Colonic mucosa (tissue), 4 donors: Measurements from ENCODE around the gene ZDHHC9. TPM values are rescaled to one million over a fixed set of nuclear protein-coding genes. Genes with fewer than 3 reads are reported as not detected.

Experiments
- DNase-seq: peaks from one replicate; pipeline ENCODE4 v3.0.0-alpha.2; 2020
- H3K27ac ChIP-seq: fragments of 200-600 bp; one replicate; pipeline ENCODE4 v1.8.0; 2021
- H3K27me3 ChIP-seq: fragments of 200-600 bp; one replicate; pipeline ENCODE4 v1.8.0; 2021
- H3K36me3 ChIP-seq: fragments of 200-600 bp; one replicate; pipeline ENCODE4 v1.8.0; 2021
- H3K4me1 ChIP-seq: fragments of 200-600 bp; one replicate; pipeline ENCODE4 v1.8.0; 2021; ENCODE audit warnings: mild to moderate bottlenecking
- H3K4me3 ChIP-seq: fragments of 200-600 bp; one replicate; pipeline ENCODE4 v1.8.0; 2021
- H3K9ac ChIP-seq, 2 donors: one replicate each; pipeline ENCODE4 v1.7.0; 2013; ENCODE audit warnings: control low read depth in 2 of 2, low read depth in 2 of 2, low read length in 2 of 2
- H3K9me3 ChIP-seq: fragments of 200-600 bp; one replicate; pipeline ENCODE4 v1.8.0; 2021
- intact Hi-C: fragments of 100-400 bp; cut with DNase I; formaldehyde crosslinking; loops from one replicate; pipeline ENCODE4 v1.14.1; 2022
- total RNA-seq, 2 donors: library from RNA; stranded (reverse); fragmentation: NEBNext Ultra II Directional in 1 of 2; extraction: Animal tissue kit (Norgen Biotek cat#: 25700) in 1 of 2; gene quantifications; one replicate each; pipeline ENCODE4 v1.2.1, GENCODE V29; 2021
- TF ChIP-seq, protein P1 (sequence below): fragments of 200-600 bp; IDR thresholded peaks from one replicate; pipeline ENCODE4 v1.8.0; 2022; ENCODE audit warnings: antibody characterized with exemption, mild to moderate bottlenecking
- donor health status: healthy.
- donor health status: DM: no; HTN: no; CAD: no.
- donor health status: DM: no; HTN: no; CAD: no.

The ZDHHC9 gene
- total RNA-seq, 2 donors from 2014 or later, result 39.5 to 41.5 TPM

DNA sequence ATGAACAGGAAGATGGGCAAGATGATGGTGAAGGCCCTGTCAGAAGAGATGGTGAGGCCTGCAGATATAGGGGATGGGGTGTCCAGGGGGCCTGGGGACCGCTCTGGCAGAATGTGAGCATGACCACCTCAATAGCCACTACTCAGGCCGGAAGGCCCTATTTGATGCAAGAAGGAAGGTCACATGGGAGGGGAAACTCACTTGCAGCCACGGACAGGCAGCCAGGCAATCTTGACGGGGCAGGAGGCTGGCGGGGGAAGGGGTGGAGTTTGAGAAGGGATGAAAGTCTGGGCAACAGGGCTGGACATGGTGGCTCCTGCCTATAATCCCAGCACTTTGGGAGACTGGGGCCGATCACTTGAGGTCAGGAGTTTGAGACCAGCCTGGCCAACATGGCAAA, 55.2 kb downstream of the ZDHHC9 start:
- no peaks in the 10 kb centered on the region for H3K36me3 ChIP-seq

DNA sequence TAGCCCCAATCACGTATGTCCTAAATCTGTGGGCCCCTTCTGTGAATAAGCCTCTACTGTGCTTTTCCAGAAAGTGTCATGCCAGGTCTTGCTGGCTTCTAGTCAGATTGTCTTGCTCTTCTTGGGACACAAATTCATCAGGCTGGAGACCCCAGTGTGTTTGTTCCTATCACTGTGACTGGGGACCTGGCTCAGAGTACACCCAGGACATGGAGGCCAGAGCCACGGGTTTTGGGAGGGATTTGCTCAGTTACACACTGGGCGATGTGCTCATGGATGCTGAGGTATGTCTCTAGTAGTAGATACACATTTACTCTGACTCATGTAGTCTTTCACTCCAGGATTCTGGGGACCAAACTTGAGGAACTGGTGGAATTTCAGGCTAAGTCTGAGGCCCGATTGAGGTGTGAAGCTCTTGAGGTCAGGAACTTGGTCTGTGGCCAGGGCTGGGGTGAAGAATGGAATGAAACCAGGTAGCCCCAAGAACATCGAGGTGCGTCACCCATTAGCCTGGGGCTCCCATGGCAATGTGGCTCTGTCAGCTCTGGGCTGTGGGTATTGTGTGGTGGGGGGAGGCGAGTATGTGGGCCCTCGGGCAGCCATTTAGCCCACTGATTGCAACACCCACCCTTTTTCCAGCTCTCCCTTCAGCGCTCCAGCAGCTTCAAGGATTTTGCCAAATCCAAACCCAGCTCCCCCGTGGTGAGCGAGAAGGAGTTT, 56.2 kb downstream of the ZDHHC9 start:
- intact Hi-C loops, result no loop called here
- H3K4me1 ChIP-seq, result no peaks in the 10 kb centered on the region
- no peaks in the 10 kb centered on the region for H3K27me3 ChIP-seq
- no peak overlapping the region for H3K9ac ChIP-seq
- H3K36me3 ChIP-seq, result no peaks in the 10 kb centered on the region
- TF ChIP-seq, protein P1, sequence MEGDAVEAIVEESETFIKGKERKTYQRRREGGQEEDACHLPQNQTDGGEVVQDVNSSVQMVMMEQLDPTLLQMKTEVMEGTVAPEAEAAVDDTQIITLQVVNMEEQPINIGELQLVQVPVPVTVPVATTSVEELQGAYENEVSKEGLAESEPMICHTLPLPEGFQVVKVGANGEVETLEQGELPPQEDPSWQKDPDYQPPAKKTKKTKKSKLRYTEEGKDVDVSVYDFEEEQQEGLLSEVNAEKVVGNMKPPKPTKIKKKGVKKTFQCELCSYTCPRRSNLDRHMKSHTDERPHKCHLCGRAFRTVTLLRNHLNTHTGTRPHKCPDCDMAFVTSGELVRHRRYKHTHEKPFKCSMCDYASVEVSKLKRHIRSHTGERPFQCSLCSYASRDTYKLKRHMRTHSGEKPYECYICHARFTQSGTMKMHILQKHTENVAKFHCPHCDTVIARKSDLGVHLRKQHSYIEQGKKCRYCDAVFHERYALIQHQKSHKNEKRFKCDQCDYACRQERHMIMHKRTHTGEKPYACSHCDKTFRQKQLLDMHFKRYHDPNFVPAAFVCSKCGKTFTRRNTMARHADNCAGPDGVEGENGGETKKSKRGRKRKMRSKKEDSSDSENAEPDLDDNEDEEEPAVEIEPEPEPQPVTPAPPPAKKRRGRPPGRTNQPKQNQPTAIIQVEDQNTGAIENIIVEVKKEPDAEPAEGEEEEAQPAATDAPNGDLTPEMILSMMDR, result no peak
- no peaks in the 10 kb centered on the region for H3K9me3 ChIP-seq
- no peak overlapping the region for H3K27ac ChIP-seq
- no peak for DNase-seq
- no peak overlapping the region for H3K4me3 ChIP-seq

More for the DNA sequence above, 55.2 kb downstream of the ZDHHC9 start:
- DNase-seq, result no peak
- Histone ChIP-seq H3K27me3 (no peaks in the 10 kb centered on the region), H3K9me3 (no peaks in the 10 kb centered on the region), H3K4me3 (no peak overlapping the region), H3K27ac (no peak overlapping the region), H3K4me1 (no peaks in the 10 kb centered on the region), H3K9ac (no peak overlapping the region)
- intact Hi-C loops, result no loop called here
- TF ChIP-seq, protein P1, result no peak

DNA sequence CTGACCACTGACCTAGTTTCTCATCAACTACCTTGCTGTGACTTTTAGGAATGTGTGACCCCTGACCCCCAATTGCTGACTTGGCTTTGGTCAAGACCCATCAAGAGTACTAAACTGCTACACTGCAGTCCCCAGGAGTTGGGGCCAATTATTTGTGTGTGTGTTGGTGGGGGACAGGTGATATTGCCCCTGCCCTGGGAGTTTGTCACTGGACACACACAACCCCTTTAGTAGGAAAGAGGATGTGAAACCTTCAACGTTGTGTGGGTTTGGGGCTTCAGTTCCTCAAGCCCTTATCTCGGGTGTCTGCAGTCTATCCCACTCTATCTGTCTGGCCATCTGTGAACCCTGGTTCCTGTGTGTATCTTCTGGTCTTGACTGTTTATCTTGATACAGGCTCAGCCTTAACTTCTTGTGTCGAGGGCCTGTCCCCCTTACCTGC, 57.5 kb downstream of the ZDHHC9 start:
- H3K27ac ChIP-seq, result no peak overlapping the region
- no peak for DNase-seq
- no peaks in the 10 kb centered on the region for H3K27me3 ChIP-seq
- H3K9ac ChIP-seq, result no peak overlapping the region
- H3K9me3 ChIP-seq, result no peaks in the 10 kb centered on the region
- H3K36me3 ChIP-seq, result no peaks in the 10 kb centered on the region
- H3K4me3 ChIP-seq, result no peak overlapping the region
- TF ChIP-seq, protein P1, result no peak
- no peaks in the 10 kb centered on the region for H3K4me1 ChIP-seq
- intact Hi-C loops, result no loop called here

DNA sequence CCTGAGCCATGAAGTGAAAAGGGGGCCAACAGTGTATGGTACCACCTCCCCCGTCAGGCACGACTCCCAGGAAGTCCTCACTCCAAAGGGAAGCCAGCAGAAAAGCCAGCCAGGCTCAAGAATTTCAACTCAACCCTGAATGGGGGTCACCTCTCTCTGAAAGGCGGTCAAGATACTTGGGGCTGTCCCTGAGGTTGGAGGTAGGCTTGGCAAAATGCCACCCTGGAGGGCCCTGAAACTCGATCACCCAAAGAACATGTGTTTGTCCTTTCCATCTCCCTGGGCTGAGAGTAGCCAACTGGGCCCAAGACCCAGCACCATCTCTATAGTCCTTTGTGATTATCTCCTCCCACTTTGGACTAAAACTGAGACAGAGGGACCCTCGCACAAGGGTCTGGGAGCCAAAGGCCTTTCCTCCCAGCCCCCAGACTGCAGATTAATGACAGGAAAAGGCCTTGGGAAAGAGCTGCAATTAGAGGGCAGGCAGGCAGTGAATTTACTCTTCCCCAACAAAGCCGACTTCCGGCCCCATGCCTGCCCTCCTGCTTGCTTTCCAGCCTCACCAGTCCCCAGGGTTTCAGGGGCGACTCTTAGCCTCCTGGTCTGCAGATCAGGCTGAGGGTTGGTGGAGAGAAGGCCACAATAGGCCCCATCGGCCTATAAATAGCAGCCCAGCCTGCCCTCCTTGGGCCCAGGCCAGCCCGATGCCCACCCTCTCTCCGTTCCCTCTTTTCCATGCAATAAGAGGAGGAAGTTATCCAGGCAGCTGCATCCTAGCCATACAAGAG, 58.3 kb downstream of the ZDHHC9 start:
- Histone ChIP-seq H3K9ac (no peak overlapping the region), H3K27me3 (no peaks in the 10 kb centered on the region), H3K9me3 (no peaks in the 10 kb centered on the region), H3K36me3 (no peaks in the 10 kb centered on the region), H3K4me1 (no peaks in the 10 kb centered on the region), H3K27ac (no peak overlapping the region), H3K4me3 (no peak overlapping the region)
- TF ChIP-seq, protein P1, result no peak
- intact Hi-C loops, result no loop called here
- no peak for DNase-seq

DNA sequence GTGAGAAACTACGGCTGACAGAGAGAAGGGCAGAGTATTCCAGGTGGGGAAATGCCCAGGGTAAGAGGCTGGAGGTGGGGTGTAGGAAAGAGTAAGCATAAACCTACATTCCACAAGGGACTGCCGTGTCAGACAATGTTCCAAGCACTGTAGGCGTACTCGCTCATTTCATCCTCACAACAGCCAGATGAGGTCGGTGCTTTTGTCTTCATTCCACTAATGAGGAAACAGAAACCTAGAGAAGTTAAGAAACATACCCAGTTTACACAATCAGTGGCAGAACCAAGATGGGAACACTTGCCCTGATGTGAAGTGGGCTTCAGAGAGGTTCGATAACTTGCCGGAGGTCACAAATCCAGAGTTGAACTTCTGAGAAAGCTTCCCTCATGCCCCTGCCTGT, 59.3 kb downstream of the ZDHHC9 start:
- H3K27me3 ChIP-seq, result no peaks in the 10 kb centered on the region
- H3K27ac ChIP-seq, result no peak overlapping the region
- intact Hi-C loops, result no loop called here
- H3K9ac ChIP-seq, result peak overlapping the region in 1 of 2 donors; percentile 28
- no peaks in the 10 kb centered on the region for H3K4me1 ChIP-seq
- TF ChIP-seq, protein P1, result no peak
- DNase-seq, result no peak
- H3K36me3 ChIP-seq, result no peaks in the 10 kb centered on the region
- no peak overlapping the region for H3K4me3 ChIP-seq
- H3K9me3 ChIP-seq, result no peaks in the 10 kb centered on the region
